Caco-2 (cell line): ENCODE measurements around the gene PRG2. TPM values are rescaled to one million over a fixed set of nuclear protein-coding genes. Genes with fewer than 3 reads are reported as not detected.

Experiments
- BruUV-seq: library from RNA; stranded (reverse); fragments of 400-500 nt; replicated peaks from 2 replicates; lab custom pipeline; 2021; lab: Mats Ljungman, UMichigan
- CTCF ChIA-PET: fragments of 300-600 bp; sonication (Branson Sonifier 250); formaldehyde crosslinking; loops from one replicate; lab custom pipeline; 2022; ENCODE audit warnings: antibody characterized with exemption; lab: Charles Lee
- POLR2A ChIA-PET: fragments of 300-600 bp; sonication (Branson Sonifier 250); formaldehyde crosslinking; loops from one replicate; lab custom pipeline; 2022; ENCODE audit warnings: antibody characterized with exemption; lab: Charles Lee
- DNase-seq, 2 experiments: peaks; one replicate each; pipeline versions ENCODE4 v3.0.0 to v3.0.0-alpha.2; 2020 to 2022
- H3K27me3 ChIP-seq: replicated peaks from 2 replicates; pipeline ENCODE4 v1.6.0; 2011; ENCODE audit warnings: low read length; ENCODE audit not compliant: control insufficient read depth, insufficient read depth
- H3K36me3 ChIP-seq: 2 replicates; pipeline ENCODE4 v1.5.1; 2011; ENCODE audit warnings: low read length; ENCODE audit not compliant: control insufficient read depth, insufficient read depth
- H3K4me1 ChIP-seq: fragments of 250-450 bp; sonication (Bioruptor Pico); 2 replicates; pipeline ENCODE4 v1.5.1; 2020; ENCODE audit warnings: mild to moderate bottlenecking
- H3K4me3 ChIP-seq: 2 replicates; pipeline ENCODE4 v1.5.1; 2011; ENCODE audit warnings: low read depth, mild to moderate bottlenecking, control low read depth, low read length
- H3K9me3 ChIP-seq: fragments of 250-450 bp; sonication (Bioruptor Pico); 2 replicates; pipeline ENCODE4 v1.5.1; 2020; ENCODE audit warnings: mild to moderate bottlenecking, moderate library complexity
- H3K27ac Mint-ChIP-seq: one replicate; pipeline ENCODE4 v1.8.0; 2022; ENCODE audit warnings: mixed read lengths; ENCODE audit not compliant: unreplicated experiment
- H3K27me3 Mint-ChIP-seq: one replicate; pipeline ENCODE4 v1.8.0; 2022; ENCODE audit warnings: mixed read lengths; ENCODE audit not compliant: insufficient read depth, unreplicated experiment
- H3K36me3 Mint-ChIP-seq: one replicate; pipeline ENCODE4 v1.8.0; 2022; ENCODE audit warnings: mild to moderate bottlenecking, mixed read lengths; ENCODE audit not compliant: insufficient read depth, unreplicated experiment
- H3K4me1 Mint-ChIP-seq: one replicate; pipeline ENCODE4 v1.8.0; 2022; ENCODE audit warnings: low read depth, mixed read lengths; ENCODE audit not compliant: unreplicated experiment
- H3K4me3 Mint-ChIP-seq: one replicate; pipeline ENCODE4 v1.8.0; 2022; ENCODE audit warnings: mild to moderate bottlenecking, moderate library complexity, mixed read lengths; ENCODE audit not compliant: unreplicated experiment
- H3K9me3 Mint-ChIP-seq: one replicate; pipeline ENCODE4 v1.8.0; 2022; ENCODE audit warnings: mixed read lengths; ENCODE audit not compliant: unreplicated experiment
- CTCF ChIP-seq, 2 experiments: fragments of 200-600 bp in 1 of 2; IDR thresholded peaks; 1 replicate in 1 of 2; 2 replicates in 1 of 2; pipeline versions ENCODE4 v1.5.1 to v1.8.0; 2011 to 2022; ENCODE audit warnings: antibody characterized with exemption in 1 of 2, control low read depth in 1 of 2, inconsistent platforms in 1 of 2, low read depth in 1 of 2, low read length in 1 of 2, mild to moderate bottlenecking in 1 of 2, moderate library complexity in 1 of 2; ENCODE audit not compliant: insufficient read depth in 1 of 2, severe bottlenecking in 1 of 2, unreplicated experiment in 1 of 2
- intact Hi-C: fragments of 100-400 bp; cut with micrococcal nuclease; formaldehyde crosslinking; loops from one replicate; pipeline ENCODE4 v1.10.0; 2022; ENCODE audit not compliant: unreplicated experiment
- total RNA-seq: library from RNA; stranded (reverse); gene quantifications from 2 replicates; pipeline ENCODE4 v1.2.3, GENCODE V29; 2022

The PRG2 gene
- total RNA-seq, 1 experiment from 2014 or later, result not detected

GRCh38 chr11:57375490-57375889 is 15.0 kb downstream of the PRG2 start:
- no TSS peak for BruUV-seq
- POLR2A ChIA-PET, result no interaction called here
- Mint-ChIP-seq H3K27ac (no peak overlapping the region), H3K36me3 (no peaks in the 10 kb centered on the region), H3K4me3 (no peak overlapping the region), H3K27me3 (peaks cover 6% of the 10 kb centered on the region), H3K9me3 (no peaks in the 10 kb centered on the region), H3K4me1 (no peaks in the 10 kb centered on the region)
- intact Hi-C loops, result no loop called here
- Histone ChIP-seq H3K27me3 (no peaks in the 10 kb centered on the region), H3K9me3 (no peaks in the 10 kb centered on the region), H3K36me3 (no peaks in the 10 kb centered on the region), H3K4me1 (no peaks in the 10 kb centered on the region), H3K4me3 (no peak overlapping the region)
- CTCF ChIA-PET, result no interaction called here
- no peak for DNase-seq
- no peak for TF ChIP-seq CTCF (IDR thresholded peaks at IDR 0.05; ENCODE audit: insufficient read depth in 1 of 2, low read depth in 1 of 2, low read length in 1 of 2, severe bottlenecking in 1 of 2, unreplicated experiment in 1 of 2)

DNA sequence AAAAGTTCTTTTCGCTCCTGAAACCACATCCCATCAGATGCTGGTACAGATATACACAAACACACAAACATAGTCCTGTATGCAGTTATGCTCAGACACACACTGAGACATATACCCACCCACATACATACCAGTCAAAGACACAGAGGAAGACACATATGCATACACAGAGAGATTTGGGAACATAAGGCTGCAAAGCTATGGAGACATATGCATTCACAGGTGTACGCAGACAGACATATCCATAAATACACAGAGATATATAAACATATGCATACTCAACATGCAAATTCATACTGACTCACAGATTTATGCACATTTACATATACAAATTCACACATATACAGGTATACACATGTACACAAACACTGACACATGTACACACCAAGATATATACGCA is 15.5 kb downstream of the PRG2 start:
- TF ChIP-seq CTCF (IDR thresholded peaks at IDR 0.05; ENCODE audit: insufficient read depth in 1 of 2, low read depth in 1 of 2, low read length in 1 of 2, severe bottlenecking in 1 of 2, unreplicated experiment in 1 of 2), result no peak
- Mint-ChIP-seq H3K4me3 (no peak overlapping the region), H3K4me1 (no peaks in the 10 kb centered on the region), H3K27ac (no peak overlapping the region), H3K27me3 (peaks cover 3% of the 10 kb centered on the region), H3K36me3 (no peaks in the 10 kb centered on the region), H3K9me3 (no peaks in the 10 kb centered on the region)
- POLR2A ChIA-PET, result no interaction called here
- H3K9me3 ChIP-seq, result no peaks in the 10 kb centered on the region
- intact Hi-C loops, result no loop called here
- no peaks in the 10 kb centered on the region for H3K36me3 ChIP-seq
- H3K4me3 ChIP-seq, result no peak overlapping the region
- H3K27me3 ChIP-seq, result no peaks in the 10 kb centered on the region
- no TSS peak for BruUV-seq
- no peak for DNase-seq
- no peaks in the 10 kb centered on the region for H3K4me1 ChIP-seq
- CTCF ChIA-PET, result no interaction called here

DNA sequence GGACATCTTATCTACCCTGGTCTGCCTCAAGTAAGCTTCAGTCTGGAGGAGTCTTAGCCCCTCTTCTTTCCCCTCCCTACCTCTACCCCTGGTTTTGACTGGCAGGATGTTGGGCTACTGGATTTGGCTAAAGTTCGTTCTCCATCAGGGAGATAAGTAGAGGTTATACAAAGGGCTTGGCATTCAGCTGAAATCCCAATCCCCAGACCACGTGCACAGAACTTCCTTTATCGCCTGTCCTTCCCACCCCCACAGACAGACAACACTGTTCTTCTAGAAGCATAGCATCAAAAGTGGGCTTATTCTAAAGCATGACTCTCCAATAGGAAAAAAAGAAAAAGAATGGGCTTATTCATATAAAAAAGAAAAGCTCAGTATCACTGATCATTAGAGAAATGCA is 17.3 kb downstream of the PRG2 start:
- Histone ChIP-seq H3K4me1 (no peaks in the 10 kb centered on the region), H3K4me3 (no peak overlapping the region), H3K36me3 (no peaks in the 10 kb centered on the region), H3K27me3 (no peaks in the 10 kb centered on the region), H3K9me3 (no peaks in the 10 kb centered on the region)
- no peaks in the 10 kb centered on the region for H3K36me3 Mint-ChIP-seq
- no peaks in the 10 kb centered on the region for H3K9me3 Mint-ChIP-seq
- no peaks in the 10 kb centered on the region for H3K4me1 Mint-ChIP-seq
- BruUV-seq, result no TSS peak
- TF ChIP-seq CTCF (IDR thresholded peaks at IDR 0.05; ENCODE audit: insufficient read depth in 1 of 2, low read depth in 1 of 2, low read length in 1 of 2, severe bottlenecking in 1 of 2, unreplicated experiment in 1 of 2), result no peak
- POLR2A ChIA-PET, result no interaction called here
- CTCF ChIA-PET, result no interaction called here
- no peaks in the 10 kb centered on the region for H3K27me3 Mint-ChIP-seq
- no peak overlapping the region for H3K27ac Mint-ChIP-seq
- H3K4me3 Mint-ChIP-seq, result no peak overlapping the region
- intact Hi-C loops, result no loop called here
- no peak for DNase-seq
